ENCODE data around the gene DNAJA4. TPM values are rescaled to one million over a fixed set of nuclear protein-coding genes. Genes with fewer than 3 reads are reported as not detected.

The DNAJA4 gene
- total RNA-seq, 2 experiments from 2014 or later = 26.0 to 28.5 TPM

Other genes with a start within 250 kb of the DNAJA4 start
- gene TBC1D2B, start 186.9 kb upstream of the DNAJA4 start, total RNA-seq = 100 to 1,000 TPM; 123 to 125 TPM
- gene SH2D7, start 172.0 kb upstream of the DNAJA4 start, total RNA-seq = under 1 TPM in 1 of 2 experiments, not detected in 1; 0.11 TPM
- gene CIB2, start 133.1 kb upstream of the DNAJA4 start, total RNA-seq = 1 to 10 TPM in 1 of 2 experiments, under 1 TPM in 1; 0.88 to 1.5 TPM
- 10 to 100 TPM; 54.5 to 82.8 TPM for gene IDH3A, start 115.2 kb upstream of the DNAJA4 start, total RNA-seq
- gene ACSBG1, start 30.0 kb upstream of the DNAJA4 start, total RNA-seq = under 1 TPM in 1 of 2 experiments, not detected in 1; 0.25 TPM
- 10 to 100 TPM; 42.4 to 46.4 TPM for gene SKIC8, start 35.0 kb downstream of the DNAJA4 start, total RNA-seq
- not detected for gene CRABP1, start 75.8 kb downstream of the DNAJA4 start, total RNA-seq
- 10 to 100 TPM; 60.6 to 61.4 TPM for gene IREB2, start 173.7 kb downstream of the DNAJA4 start, total RNA-seq
- 1 to 10 TPM; 1.6 to 2.4 TPM for gene HYKK, start 243.0 kb downstream of the DNAJA4 start, total RNA-seq